Measurements from ENCODE around the gene ENPEP. TPM values are rescaled to one million over a fixed set of nuclear protein-coding genes. Genes with fewer than 3 reads are reported as not detected.
A peak's percentile ranks its signal among the peaks of the same experiment; 100 is the strongest.
"Not testable (repeated sequence)": the region's sequence is repeated elsewhere in the genome, so short reads cannot be mapped to it uniquely, and the experiment has no call there.

The ENPEP gene
- total RNA-seq, 6 experiments from 2014 or later, result 0.03 to 0.07 (median 0.03) TPM; not detected in 3

GRCh38 chr4:110553197-110553596, 77.2 kb downstream of the ENPEP start:
- H3K4me3 Mint-ChIP-seq, result no peak overlapping the region
- no peaks in the 10 kb centered on the region for H3K27me3 Mint-ChIP-seq (ENCODE audit: insufficient read depth)
- H3K9me3 Mint-ChIP-seq, result no peaks in the 10 kb centered on the region
- peaks cover 20% of the 10 kb centered on the region for H3K4me1 Mint-ChIP-seq (ENCODE audit: low read depth)
- no peaks in the 10 kb centered on the region for H3K36me3 Mint-ChIP-seq (ENCODE audit: low read depth)
- H3K27ac Mint-ChIP-seq, result no peak overlapping the region
- TF ChIP-seq CTCF (IDR thresholded peaks at IDR 0.05), result no peak
- DNase-seq, result no peak

DNA sequence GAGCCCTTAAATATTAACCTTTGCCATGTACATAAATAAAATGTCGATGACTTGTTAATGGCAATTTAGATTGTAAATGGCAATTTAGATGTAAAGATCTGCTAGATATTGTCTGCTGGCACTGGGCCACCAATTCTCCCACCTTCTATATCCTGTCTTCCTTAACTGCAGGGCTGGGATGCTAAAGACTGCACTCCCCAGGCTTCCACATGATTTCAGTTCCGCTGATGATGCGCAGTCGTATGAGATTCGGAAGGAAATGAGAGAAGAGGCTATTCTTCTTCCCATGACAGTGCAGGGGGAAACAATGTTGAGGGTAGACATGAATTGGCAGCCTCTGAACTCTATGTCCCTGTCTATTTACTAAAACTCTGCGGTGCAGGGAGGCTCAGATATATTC, 91.3 kb downstream of the ENPEP start:
- no peak for TF ChIP-seq CTCF (IDR thresholded peaks at IDR 0.05)
- no peak overlapping the region for H3K4me3 Mint-ChIP-seq
- H3K36me3 Mint-ChIP-seq (ENCODE audit: low read depth), result no peaks in the 10 kb centered on the region
- H3K4me1 Mint-ChIP-seq (ENCODE audit: low read depth), result no peaks in the 10 kb centered on the region
- no peak for DNase-seq
- H3K27ac Mint-ChIP-seq, result no peak overlapping the region
- peaks cover 2% of the 10 kb centered on the region; the same call in 1 of the 2 replicates for H3K27me3 Mint-ChIP-seq (ENCODE audit: insufficient read depth)
- H3K9me3 Mint-ChIP-seq, result no peaks in the 10 kb centered on the region

- H3K27me3 Mint-ChIP-seq (ENCODE audit: insufficient read depth), result peaks cover 10% of the 10 kb centered on the region
- DNase-seq; H3K36me3 Mint-ChIP-seq (ENCODE audit: low read depth); H3K27ac Mint-ChIP-seq; H3K9me3 Mint-ChIP-seq; H3K4me3 Mint-ChIP-seq: not testable (repeated sequence)
- peaks cover 11% of the 10 kb centered on the region for H3K4me1 Mint-ChIP-seq (ENCODE audit: low read depth)
Measured at GRCh38 chr4:110576696-110577095, 100.7 kb downstream of the ENPEP start.

GRCh38 chr4:110586131-110586850, 110.3 kb downstream of the ENPEP start:
- peak; percentile 80 for TF ChIP-seq CTCF (IDR thresholded peaks at IDR 0.05)
- no peaks in the 10 kb centered on the region for H3K9me3 Mint-ChIP-seq
- peak; percentile 79 for DNase-seq
- peaks cover 3% of the 10 kb centered on the region for H3K27me3 Mint-ChIP-seq (ENCODE audit: insufficient read depth)
- H3K4me1 Mint-ChIP-seq (ENCODE audit: low read depth), result peaks cover 6% of the 10 kb centered on the region; the same call in 1 of the 2 replicates
- H3K27ac Mint-ChIP-seq, result no peak overlapping the region
- no peaks in the 10 kb centered on the region for H3K36me3 Mint-ChIP-seq (ENCODE audit: low read depth)
- peak overlapping the region; percentile 74; the same call in 1 of the 2 replicates for H3K4me3 Mint-ChIP-seq

GRCh38 chr4:110587666-110588285, 111.8 kb downstream of the ENPEP start:
- peaks cover 6% of the 10 kb centered on the region; the same call in 1 of the 2 replicates for H3K4me1 Mint-ChIP-seq (ENCODE audit: low read depth)

More at GRCh38 chr4:110587666-110588285, 111.8 kb downstream of the ENPEP start:
- no peak overlapping the region for H3K27ac Mint-ChIP-seq
- no peak for TF ChIP-seq CTCF (IDR thresholded peaks at IDR 0.05)
- H3K4me3 Mint-ChIP-seq, result no peak overlapping the region
- H3K9me3 Mint-ChIP-seq, result no peaks in the 10 kb centered on the region
- no peak for DNase-seq
- H3K27me3 Mint-ChIP-seq (ENCODE audit: insufficient read depth), result peaks cover 2% of the 10 kb centered on the region
- no peaks in the 10 kb centered on the region for H3K36me3 Mint-ChIP-seq (ENCODE audit: low read depth)
